Esophagus muscularis mucosa (tissue), 4 donors: ENCODE data around the gene STX8. TPM values are rescaled to one million over a fixed set of nuclear protein-coding genes. Genes with fewer than 3 reads are reported as not detected.

ENCODE experiments used
- DNase-seq: peaks from one replicate; pipeline ENCODE4 v3.0.0-alpha.2; 2017; ENCODE audit errors: extremely low spot score
- H3K27ac ChIP-seq, 4 donors: fragments of 200-600 bp; sonication (generic); replicated peaks in 1 of 4; 1 replicate in 3 of 4; 2 replicates in 1 of 4; pipeline ENCODE4 v1.5.1; 2016 to 2019; ENCODE audit warnings: mild to moderate bottlenecking in 1 of 4
- H3K27me3 ChIP-seq, 4 donors: fragments of 200-600 bp; sonication (generic); one replicate each; pipeline versions ENCODE4 v1.5.1 to v1.6.0; 2016 to 2019
- H3K36me3 ChIP-seq, 4 donors: fragments of 200-600 bp; sonication (generic); one replicate each; pipeline ENCODE4 v1.5.1; 2016 to 2019
- H3K4me1 ChIP-seq, 4 donors: fragments of 200-600 bp; sonication (generic); one replicate each; pipeline ENCODE4 v1.5.1; 2016 to 2019
- H3K4me3 ChIP-seq, 4 donors: fragments of 200-600 bp; sonication (generic); 1 replicate in 2 of 4; 2 replicates in 2 of 4; pipeline ENCODE4 v1.5.1; 2016 to 2019; ENCODE audit warnings: mild to moderate bottlenecking in 4 of 4, moderate library complexity in 1 of 4
- H3K9me3 ChIP-seq, 4 donors: fragments of 200-600 bp; sonication (generic); 1 replicate in 3 of 4; 2 replicates in 1 of 4; pipeline ENCODE4 v1.5.1; 2016 to 2019
- CTCF ChIP-seq, 3 experiments: fragments of 200-600 bp in 2 of 3; fragments of 450-650 bp in 1 of 3; sonication (generic) in 2 of 3; IDR thresholded peaks; one replicate each; pipeline ENCODE4 v1.5.1; 2017 to 2019; ENCODE audit warnings: antibody characterized with exemption in 3 of 3, mild to moderate bottlenecking in 2 of 3, moderate library complexity in 1 of 3
- EP300 ChIP-seq: sonication (generic); formaldehyde crosslinking; IDR thresholded peaks from one replicate; pipeline ENCODE4 v1.6.1; 2017; ENCODE audit warnings: antibody characterized with exemption
- POLR2A ChIP-seq: fragments of 450-650 bp; IDR thresholded peaks from one replicate; pipeline ENCODE4 v1.6.1; 2017; ENCODE audit warnings: antibody characterized with exemption, moderate library complexity, mild to moderate bottlenecking, low read depth
- POLR2AphosphoS5 ChIP-seq, 2 donors: sonication (generic); formaldehyde crosslinking; IDR thresholded peaks; one replicate each; pipeline ENCODE4 v1.6.1; 2017; ENCODE audit warnings: antibody characterized with exemption in 2 of 2
- WGBS: methylation state at CpG from one replicate; pipeline ENCODE4 v1.1.5; 2018; 5-methylcytosine and 5-hydroxymethylcytosine counted together
- intact Hi-C: fragments of 100-400 bp; cut with DNase I; formaldehyde crosslinking; loops from one replicate; pipeline ENCODE4 v1.15.1; 2023
- total RNA-seq, 4 donors: library from RNA; depleted of rRNA; stranded (reverse); fragments of >200 nt; gene quantifications; one replicate each; pipeline versions ENCODE4 v1.1.0 to v1.2.1, GENCODE V29; 2016

STX8 gene
- total RNA-seq, 4 donors from 2014 or later = 83.9 to 104 (median 94.5) TPM

DNA sequence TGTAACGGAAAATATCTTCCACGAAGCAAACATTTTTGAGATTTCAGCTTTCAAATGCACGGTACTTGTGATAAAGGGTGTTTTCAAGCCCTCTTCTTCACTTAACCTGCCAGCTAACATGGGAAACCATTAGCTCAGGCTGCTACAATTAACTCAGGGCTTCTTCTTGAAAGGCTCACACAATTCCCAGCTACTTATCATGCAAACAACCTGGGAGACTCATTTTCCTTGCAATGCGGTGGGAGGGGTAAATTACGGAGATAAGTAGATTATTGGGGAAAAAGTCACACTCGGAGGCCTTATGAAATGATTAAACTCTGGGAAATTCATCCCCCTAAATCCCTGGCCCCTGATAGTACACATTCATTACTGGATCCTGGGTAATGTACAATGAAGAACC, 266.4 kb downstream of the STX8 start:
- DNase-seq = no peak
- no peaks in the 10 kb centered on the region for H3K4me1 ChIP-seq

DNA sequence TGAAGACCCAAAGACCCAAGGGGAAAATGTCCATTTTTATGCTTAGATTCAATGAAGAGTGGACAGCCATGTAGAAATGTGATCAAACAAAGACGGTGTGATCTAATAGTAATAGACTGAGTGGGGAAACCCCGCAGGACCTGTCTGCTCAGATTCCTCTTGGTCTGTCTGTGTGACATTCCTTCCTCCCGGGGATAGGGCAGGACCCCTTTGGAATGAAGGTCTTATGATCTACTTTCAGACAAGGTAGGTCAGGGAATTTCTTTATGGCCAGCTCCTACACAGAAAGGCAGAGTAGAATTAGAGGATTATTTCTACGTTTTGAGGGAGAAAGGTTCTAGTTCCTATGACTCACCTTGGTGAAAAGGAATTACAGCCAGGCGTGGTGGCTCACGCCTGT, 267.6 kb downstream of the STX8 start:
- WGBS = 96% methylated on average over 6 of the region's 6 CpGs
- TF ChIP-seq EP300 = no peak
- TF ChIP-seq CTCF (IDR thresholded peaks at IDR 0.05) = no peak
- no peak for TF ChIP-seq POLR2A
- no peak for TF ChIP-seq POLR2AphosphoS5 (IDR thresholded peaks at IDR 0.05)
- intact Hi-C loops = no loop called here

More for the DNA sequence above, 266.4 kb downstream of the STX8 start:
- intact Hi-C loops = no loop called here
- no peaks in the 10 kb centered on the region for H3K36me3 ChIP-seq
- no peaks in the 10 kb centered on the region for H3K27me3 ChIP-seq
- TF ChIP-seq CTCF (IDR thresholded peaks at IDR 0.05) (no peak), POLR2A (no peak), POLR2AphosphoS5 (IDR thresholded peaks at IDR 0.05) (no peak), EP300 (no peak)
- WGBS = 90% methylated on average over 6 of the region's 6 CpGs
- no peak overlapping the region for H3K27ac ChIP-seq
- no peak overlapping the region for H3K4me3 ChIP-seq
- no peaks in the 10 kb centered on the region for H3K9me3 ChIP-seq

DNA sequence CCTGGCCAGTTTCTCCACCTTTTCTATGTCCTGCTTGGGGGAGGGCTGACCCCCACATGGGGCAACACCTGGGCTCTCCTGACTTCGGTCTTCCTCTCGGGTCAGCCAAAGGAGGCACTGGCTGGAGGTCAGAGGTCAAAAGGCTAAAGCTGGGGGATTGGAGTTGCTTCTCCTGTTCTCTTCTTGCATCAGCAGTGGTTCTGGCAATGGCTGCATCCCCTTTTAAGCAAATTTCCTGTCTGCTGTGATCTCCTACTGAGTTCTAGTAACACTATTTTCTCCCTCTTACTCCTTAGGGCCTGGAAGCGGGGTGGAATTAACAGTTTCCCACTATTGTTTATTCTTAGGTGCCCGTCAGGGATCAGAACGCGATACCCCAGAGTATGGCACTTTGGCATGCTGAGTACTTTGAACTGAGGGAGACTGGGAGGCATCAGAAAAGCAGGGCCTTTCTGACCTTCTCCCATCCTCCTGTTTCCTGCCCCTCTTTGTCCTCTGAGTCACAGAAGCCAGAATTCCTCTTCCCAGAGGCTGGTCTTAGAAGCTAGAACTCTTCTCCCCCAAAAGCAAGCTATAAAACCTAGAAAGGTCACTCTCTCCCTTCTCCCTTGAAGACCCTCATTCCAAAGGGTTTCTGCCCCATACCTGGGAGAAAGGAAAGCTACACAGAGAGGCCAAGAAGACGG, 268.2 kb downstream of the STX8 start:
- DNase-seq = no peak
- Histone ChIP-seq H3K36me3 (no peaks in the 10 kb centered on the region), H3K4me3 (no peak overlapping the region), H3K27ac (no peak overlapping the region), H3K4me1 (peaks cover 0 to 3% (median 2%) of the 10 kb centered on the region in 4 donors), H3K9me3 (no peaks in the 10 kb centered on the region), H3K27me3 (no peaks in the 10 kb centered on the region)
- TF ChIP-seq POLR2A (no peak), EP300 (no peak), CTCF (IDR thresholded peaks at IDR 0.05) (no peak), POLR2AphosphoS5 (IDR thresholded peaks at IDR 0.05) (no peak)
- WGBS = 85% methylated on average over 7 of the region's 7 CpGs
- intact Hi-C loops = no loop called here

More for the DNA sequence above, 267.6 kb downstream of the STX8 start:
- no peak for DNase-seq
- Histone ChIP-seq H3K27me3 (no peaks in the 10 kb centered on the region), H3K4me1 (no peaks in the 10 kb centered on the region), H3K36me3 (no peaks in the 10 kb centered on the region), H3K9me3 (no peaks in the 10 kb centered on the region), H3K27ac (no peak overlapping the region), H3K4me3 (no peak overlapping the region)

DNA sequence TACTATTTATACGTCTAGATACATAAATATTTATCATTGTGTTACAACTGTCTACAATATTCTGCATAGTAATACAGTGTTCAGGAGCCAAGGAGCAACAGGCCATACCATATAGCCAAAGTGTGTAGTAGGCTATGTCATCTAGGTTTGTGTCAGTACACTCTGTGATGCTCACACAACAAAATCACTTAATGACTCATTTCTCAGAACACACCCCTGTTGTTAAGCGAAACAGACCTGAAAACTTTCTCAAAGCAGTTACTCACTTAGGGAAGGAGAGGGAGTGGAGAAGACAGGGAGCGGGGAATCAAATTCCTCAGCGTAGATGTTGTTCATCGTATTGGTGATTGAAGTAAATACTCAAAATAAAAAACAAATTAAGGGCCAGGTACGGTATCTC, 269.5 kb downstream of the STX8 start:
- no peaks in the 10 kb centered on the region for H3K9me3 ChIP-seq
- WGBS = 82% methylated on average over 6 of the region's 6 CpGs
- H3K27ac ChIP-seq = no peak overlapping the region
- H3K27me3 ChIP-seq = no peaks in the 10 kb centered on the region
- TF ChIP-seq CTCF (IDR thresholded peaks at IDR 0.05) (no peak), POLR2A (no peak)
- no peak overlapping the region for H3K4me3 ChIP-seq
- peaks cover 0 to 12% (median 7%) of the 10 kb centered on the region in 4 donors for H3K4me1 ChIP-seq
- no peak for DNase-seq
- intact Hi-C loops = no loop called here
- no peaks in the 10 kb centered on the region for H3K36me3 ChIP-seq

DNA sequence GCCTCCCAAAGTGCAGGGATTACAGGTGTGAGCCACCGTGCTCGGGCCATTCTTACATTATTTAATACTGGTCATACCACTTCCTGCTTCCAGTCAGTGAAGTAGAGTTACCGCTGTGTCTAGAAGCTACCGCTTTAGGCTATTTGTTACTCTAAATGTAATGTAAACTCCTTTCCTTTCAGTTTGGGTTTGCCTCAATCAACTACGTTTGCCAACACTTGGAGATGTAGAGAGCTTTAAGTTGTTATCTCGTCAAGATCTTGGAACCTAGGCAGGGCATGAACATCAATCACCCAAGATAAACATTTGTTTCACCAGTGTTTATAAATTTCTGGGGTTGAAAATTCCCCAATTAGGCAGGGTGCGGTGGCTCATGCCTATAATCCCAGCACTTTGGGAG, 275.9 kb downstream of the STX8 start:
- H3K27me3 ChIP-seq = no peaks in the 10 kb centered on the region
- WGBS = 55% methylated on average over 7 of the region's 7 CpGs
- no peak overlapping the region for H3K27ac ChIP-seq
- TF ChIP-seq CTCF (IDR thresholded peaks at IDR 0.05) (no peak), EP300 (no peak), POLR2AphosphoS5 (IDR thresholded peaks at IDR 0.05) (no peak), POLR2A (no peak)
- intact Hi-C loops = loop anchor here (10.0 kb wide), 1 partner anchor 225 kb away; no protein-coding TSS in a partner anchor
- no peaks in the 10 kb centered on the region for H3K9me3 ChIP-seq
- no peaks in the 10 kb centered on the region for H3K36me3 ChIP-seq
- no peak for DNase-seq
- H3K4me3 ChIP-seq = no peak overlapping the region
- H3K4me1 ChIP-seq = peaks cover 0 to 20% (median 17%) of the 10 kb centered on the region in 4 donors
